ENCODE data around the gene TVP23A.
"Not testable (repeated sequence)": the region's sequence is repeated elsewhere in the genome, so short reads cannot be mapped to it uniquely, and the experiment has no call there.

The TVP23A gene

DNA sequence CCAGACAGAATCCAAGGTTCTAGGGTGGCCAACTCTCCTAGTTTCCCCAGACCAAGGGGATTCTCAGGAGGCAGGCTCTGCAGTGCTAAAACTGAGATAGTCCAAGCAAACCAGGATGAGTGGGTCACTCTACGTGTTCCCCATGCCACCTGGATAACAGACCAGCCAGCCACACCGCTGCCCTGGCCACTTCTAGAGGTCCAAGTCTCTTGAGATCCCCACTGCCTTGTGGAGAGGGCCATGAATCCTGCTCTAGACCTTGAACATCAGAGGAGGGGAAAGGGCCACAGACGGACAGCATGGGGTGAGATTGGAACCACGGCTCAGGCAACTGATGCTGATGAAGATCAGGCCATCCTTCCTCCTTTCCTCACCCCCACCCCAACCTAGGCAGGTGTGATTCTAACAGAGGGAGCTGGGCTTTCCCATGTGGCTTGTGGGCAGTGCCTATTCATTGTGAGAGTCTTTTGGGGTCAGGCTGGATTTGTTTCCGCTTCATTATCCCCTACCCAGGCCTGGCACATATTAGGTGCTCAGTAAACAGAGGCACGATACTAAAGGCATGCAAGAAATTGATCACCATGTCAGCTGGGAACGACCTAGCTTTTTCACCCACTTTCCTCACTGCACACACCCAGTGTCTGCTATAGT lies 16.8 kb upstream of the TVP23A start:
- DNase-seq (ENCODE audit: low spot score) = no peak

DNA sequence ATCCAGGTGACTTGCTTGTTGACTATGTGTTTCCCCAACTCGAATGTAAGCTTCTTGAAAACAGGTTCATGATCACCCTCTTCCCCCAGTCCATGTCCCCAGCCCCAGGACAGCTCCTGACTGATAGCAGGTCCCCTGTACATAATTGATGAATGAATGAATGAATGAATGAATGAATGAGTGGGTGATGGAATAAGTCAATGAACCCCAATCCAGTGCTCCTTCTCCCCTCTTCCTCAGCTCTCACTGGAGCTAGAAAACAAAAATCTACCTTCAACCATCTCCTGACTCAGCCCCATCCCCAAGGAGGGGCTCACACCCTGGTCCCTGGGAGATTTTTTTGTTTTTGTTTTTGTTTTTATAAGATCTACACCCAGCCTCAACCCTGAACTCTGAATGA lies 16.2 kb upstream of the TVP23A start:
- no peak for DNase-seq (ENCODE audit: low spot score)

DNA sequence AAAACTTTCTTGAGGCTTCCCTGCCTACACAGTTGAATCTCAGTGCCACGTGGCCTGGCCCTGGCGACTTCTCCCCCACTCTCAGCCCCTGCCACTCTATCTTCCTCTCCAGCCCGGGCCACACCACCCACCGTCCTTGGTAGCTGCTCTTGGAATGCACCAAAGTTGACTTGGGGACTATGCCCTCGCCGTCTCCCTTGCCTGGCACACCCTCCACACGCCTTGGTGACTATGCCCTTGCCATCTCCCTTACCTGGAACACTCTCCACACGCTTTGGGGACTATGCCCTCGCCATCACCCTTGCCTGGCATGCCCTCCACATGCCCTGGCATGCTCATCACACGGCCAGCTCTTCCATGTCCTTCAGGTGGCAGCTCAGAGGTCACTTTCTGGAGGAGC lies 15.5 kb upstream of the TVP23A start:
- DNase-seq (ENCODE audit: low spot score) = no peak

DNA sequence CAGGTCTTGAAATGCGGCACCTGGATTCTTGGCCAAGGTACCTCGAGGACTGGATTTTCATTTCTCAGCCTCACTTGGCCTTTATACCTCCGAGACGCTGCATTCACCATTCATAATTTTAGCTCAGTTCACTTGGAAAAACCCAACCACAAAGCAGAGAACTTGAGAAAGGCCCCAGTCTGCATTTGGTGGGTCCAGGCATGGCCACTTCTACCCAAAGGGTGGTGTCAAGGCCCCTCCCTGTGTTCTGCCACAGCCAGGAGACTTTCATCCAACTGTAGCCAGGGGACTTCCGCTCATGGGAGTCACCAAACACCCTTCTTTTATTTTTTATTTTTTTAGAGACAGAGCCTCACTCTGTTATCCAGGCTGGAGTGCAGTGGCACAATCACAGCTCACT lies 14.7 kb upstream of the TVP23A start:
- DNase-seq (ENCODE audit: low spot score) = no peak

DNA sequence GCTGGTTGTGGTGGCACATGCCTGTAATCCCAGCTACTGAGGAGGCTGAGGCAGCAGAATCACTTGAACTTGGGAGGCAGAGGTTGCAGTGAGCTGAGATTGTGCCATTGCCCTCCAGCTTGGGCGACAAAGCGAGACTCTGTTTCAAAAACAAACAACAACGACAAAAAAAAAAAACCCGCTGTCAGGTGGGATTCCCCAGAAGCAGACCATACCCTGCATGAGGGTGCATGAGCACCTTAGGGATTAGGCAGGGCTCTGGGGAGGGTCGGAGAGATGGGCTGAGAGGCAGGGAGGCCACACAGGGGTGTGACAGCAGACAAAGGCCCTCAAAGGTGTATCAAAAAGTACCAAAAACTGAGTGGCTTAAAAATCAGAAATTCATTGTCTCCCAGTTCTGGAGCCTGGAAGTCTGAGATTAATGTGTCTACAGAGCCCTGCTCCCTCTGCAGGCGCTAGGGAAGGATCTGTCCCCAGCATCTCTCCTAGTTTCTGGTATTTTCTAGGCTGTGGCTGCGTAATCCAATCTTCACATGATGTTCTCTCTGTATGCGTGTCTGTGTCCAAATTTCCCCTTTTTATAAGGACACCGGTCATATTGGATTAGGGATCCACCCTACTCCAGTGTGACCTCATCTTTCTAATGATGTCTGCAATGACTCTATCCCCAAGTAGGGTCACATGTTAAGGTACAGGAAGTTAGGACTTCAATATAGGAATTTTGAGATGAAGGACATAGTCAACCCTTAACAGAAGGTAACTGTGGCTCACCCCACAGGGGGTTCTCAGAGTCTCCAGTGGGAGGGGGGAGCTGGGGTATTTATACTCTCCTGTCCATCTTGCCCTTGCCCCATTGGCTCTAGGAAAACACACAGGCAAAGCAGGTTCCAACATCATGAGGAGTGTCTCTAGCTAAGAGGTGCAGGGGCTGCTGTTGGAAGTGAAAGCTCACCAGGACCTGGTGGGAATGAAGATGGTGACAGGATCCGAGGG lies 13.6 kb upstream of the TVP23A start:
- no peak for DNase-seq (ENCODE audit: low spot score)

DNA sequence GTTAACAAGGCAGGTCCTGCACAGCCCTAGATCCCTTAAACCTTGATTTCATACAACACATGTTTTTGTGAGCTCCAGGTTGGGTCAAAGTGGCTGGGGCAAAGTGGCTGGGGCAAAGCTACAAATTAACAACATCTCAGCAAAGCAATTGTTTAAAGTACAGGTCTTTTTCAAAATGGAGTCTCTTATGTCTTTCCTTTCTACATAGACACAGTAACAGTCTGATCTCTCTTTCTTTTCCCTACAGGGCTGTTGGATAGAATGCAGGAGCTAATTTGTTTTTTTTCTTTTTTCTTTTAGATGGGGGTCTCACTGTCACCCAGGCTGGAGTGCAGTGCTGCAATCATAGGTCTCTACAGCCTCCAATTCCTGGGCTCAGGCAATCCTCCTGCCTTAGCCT lies 11.6 kb upstream of the TVP23A start:
- DNase-seq (ENCODE audit: low spot score) = not testable (repeated sequence)

DNA sequence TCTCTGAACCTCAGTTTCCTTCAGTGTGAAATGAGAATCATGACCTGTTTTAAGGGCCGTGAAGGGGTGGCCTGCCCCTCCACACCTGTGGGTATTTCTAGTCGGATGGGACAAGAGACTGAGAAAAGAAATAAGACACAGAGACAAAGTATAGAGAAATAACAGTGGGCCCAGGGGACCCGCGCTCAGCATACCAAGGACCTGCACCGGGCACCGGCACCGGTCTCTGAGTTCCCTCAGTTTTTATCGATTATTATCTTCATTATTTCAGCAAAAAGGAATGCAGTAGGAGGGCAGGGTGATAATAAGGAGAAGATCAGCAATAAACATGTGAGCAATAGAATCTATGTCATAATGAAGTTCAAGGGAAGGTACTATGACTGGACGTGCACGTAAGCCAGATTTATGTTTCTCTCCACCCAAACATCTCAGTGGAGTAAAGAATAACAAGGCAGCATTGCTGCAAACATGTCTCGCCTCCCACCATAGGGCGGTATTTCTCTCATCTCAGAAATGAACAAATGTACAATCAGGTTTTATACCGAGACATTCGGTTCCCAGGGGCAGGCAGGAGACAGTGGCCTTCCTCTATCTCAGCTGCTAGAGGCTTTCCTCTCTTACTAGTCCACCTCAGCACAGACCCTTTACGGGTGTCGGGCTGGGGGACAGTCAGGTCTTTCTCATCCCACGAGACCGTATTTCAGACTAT lies 10.9 kb upstream of the TVP23A start:
- not testable (repeated sequence) for DNase-seq (ENCODE audit: low spot score)

DNA sequence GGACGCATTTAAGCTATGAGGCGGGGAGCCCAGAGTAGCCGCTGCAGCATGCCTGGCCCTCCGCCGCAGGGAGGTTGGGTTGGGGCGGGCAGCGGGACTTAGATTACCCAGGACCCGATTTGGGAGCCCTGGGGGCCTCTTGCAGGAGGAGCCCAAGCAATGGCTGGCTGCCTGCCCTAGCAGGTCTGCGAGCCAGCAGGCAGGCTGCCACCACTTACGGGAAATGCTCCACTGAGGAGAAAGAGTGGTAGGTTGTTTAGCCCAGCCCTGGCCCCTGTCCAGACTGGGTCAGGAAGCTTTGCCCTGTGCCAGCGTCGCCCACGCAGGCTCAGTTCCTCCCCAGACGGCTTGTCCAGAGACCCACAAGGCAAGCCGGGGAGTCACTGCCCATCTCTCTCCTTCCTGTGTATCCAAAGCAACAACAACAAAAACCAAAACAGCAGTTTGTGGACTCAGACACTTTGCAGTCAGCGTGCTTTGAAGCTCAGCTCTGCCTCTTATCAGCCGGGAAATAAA lies 10.3 kb upstream of the TVP23A start:
- DNase-seq (ENCODE audit: low spot score) = peak; percentile 88

DNA sequence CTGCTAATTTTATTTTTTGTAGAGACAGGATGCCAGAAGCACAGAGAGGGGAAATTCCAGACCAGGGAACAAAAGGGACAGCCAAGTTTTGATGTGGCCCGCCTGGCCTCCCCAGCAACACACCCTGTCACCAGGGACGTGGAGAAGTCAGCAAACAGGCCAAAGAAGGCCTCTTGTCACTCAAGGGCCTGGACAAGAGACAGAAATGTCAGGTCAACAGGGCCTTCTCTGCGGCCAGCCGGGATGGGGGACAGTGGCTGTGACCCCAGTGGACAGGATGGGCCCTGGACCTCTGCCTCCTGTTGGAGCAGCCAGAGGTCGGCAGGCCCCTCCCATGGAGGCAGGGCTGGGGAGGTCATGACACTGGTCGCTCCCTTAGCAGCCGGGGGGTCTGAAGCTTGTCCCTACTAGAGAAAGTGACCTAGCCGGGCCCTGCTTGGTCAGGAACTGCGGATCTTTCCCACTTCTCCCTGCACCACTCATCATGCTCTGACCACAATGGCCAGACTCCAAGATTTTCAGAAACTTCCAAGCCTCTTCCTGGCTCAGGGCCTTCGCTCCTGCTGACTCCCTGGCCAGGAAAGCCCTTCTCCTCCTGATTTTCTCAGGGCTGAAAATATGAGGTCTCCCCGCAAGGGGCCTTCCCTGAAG lies 9.2 kb upstream of the TVP23A start:
- DNase-seq (ENCODE audit: low spot score) = peak; percentile 93

DNA sequence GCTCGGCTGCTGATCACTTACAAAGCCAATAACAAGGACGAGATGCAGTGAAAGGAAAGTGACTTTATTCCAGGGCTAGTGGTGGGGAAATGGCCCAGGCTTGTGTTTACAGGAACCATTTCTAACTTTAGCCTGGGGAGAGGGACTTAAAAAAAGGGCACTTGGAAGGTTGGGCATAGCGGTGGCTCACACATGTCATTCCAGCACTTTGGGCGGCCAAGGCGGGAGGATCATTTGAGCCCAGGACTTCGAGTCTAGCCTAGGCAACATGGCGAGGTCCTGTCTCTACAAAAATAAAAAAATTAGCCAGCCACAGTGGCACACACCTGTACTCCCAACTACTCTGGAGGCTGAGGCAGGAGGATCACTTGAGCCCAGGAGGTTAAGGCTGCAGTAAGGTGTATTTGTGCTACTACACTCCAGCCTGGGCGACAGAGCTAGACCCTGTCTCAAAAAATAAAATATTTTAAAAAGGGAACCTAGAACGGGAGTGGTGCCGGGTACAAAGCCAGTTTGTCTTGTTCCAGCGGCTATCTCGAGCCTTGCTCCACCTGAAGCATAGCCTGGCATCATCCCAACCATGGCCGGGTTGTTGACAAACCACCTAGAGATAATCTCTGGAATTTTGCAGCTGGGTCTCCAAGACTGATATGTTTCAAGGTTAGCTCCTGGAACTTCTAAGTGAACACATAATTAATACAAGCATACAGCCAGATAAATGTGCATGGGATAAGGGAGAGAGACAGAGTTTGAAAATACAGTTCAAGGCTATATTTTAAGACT lies 5.7 kb upstream of the TVP23A start:
- DNase-seq (ENCODE audit: low spot score) = no peak

DNA sequence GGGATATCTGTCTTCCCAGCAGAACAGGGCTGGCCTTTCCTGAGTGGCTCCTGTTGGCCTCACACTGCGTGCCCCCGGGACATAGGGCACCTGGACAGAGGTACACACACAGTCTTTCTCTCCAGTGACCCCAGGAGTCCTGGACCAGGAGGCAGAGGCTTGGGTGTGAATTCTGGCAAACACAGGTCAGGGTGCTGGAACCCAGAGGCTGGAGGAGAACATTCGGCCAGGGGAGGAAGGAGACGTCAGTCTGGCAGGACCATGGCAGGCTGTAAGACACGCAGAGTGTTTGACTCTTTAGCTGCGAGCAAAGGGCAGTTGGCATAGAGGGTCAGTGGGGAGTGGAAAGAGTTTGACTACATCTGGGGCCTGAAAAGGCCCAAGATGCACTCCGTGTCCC lies 4.1 kb upstream of the TVP23A start:
- no peak for DNase-seq (ENCODE audit: low spot score)

DNA sequence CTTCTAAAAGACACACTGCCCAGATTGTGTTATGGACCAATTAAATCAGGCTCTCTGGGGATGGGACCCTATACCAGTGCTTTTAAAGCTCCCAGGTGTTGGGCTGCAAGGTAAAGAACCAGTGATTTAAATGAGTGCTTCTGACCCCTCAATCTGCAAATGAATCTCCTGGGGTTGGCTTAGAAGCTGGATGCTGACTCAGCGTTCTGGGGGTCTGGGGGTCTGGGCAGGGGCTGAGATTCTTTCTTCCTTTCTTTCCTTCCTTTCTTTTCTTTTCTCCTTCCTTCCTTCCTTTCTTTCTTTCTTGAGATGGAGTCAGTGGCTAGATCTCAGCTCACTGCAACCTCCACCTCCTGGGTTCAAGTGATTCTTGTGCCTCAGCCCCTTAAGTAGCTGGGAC lies 2.0 kb upstream of the TVP23A start:
- DNase-seq (ENCODE audit: low spot score) = no peak

DNA sequence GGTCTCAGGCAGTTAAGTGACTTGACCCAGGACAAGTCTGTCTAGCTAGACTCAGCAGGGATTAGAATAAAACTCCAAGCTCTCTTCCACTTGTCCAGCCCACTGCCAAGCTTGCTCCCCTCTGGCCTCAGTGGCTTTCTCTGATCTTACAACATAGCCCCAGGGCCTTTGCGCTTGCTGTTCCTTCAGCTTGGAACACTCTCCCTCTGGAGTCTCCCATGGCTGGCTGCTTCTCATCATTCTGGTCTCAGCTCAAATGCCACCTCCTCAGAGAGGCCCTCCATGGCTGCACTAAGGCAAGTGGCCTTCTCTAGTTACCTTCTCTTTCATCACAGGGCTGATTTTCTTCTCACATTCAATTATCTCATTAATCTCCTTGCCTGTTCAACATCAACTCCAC lies 1.1 kb downstream of the TVP23A start:
- no peak for DNase-seq (ENCODE audit: low spot score)

DNA sequence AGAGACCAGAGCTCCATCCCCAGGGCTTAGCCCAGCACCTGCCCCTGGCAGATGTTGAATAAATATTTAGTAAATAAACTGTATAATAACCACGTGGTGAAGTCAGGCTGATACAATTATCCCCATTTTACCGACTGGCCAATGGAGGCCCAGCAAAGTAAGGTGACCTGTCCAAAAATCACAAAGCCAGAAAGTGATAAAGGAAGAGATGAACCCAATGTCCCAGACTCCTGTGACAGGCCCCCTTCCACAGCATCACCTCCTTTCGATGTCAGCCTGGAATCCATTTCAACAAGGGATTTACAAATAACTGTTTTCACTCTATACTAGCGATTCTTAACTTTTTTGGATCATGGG lies 5.5 kb downstream of the TVP23A start:
- DNase-seq (ENCODE audit: low spot score) = no peak

DNA sequence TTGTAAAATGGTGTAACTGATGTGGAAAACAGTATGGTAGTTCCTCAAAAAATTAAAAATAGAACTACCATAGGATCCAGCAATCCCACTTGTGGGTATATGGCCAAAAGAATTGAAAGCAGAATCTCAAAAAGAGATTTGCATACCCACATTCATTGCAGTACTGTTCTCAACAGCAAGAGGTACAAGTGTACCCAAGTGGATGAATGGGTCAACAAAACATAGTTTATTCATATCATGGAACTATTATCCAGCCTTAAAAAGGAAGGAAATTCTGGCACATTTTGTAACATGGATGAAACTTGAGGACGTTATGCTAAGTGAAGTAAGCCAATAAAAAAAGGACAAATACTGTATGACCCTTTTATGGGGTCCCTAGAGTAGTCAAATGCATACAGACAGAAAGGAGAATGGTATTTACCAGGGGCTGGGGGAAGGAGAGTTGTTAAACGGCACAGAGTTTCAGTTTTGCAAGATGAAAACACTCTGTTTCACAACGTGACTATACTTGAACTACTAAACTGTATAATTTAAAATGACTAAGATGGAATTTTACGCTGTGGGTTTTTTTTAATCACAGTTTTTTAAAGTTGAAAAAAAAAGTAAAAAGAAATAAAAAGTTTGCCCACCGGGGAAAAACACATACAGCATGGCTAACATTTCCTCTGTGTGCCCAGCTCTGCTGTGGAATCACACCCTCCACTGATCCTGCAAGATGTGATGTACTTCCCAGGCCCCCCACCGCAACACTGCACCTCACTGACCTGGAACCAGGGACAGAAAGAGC lies 6.1 kb downstream of the TVP23A start:
- no peak for DNase-seq (ENCODE audit: low spot score)

DNA sequence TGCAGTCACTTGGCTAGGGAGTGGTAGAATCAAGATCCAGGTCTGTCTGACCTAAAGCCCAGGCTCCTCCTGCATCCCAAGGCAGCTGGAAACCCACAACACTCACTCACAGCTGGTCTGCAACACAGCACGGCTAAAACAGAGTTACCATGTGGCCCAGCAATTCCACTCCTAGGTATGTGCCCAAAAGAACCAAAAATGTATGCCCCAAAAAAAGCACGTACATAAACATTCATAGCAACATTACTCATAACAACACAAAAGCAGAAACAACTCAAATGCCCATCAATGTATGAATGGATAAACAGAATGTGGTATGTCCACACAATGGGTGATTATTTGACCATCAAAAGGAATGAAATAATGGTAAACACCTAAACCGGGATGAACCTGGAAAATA lies 8.9 kb downstream of the TVP23A start:
- DNase-seq (ENCODE audit: low spot score) = no peak

DNA sequence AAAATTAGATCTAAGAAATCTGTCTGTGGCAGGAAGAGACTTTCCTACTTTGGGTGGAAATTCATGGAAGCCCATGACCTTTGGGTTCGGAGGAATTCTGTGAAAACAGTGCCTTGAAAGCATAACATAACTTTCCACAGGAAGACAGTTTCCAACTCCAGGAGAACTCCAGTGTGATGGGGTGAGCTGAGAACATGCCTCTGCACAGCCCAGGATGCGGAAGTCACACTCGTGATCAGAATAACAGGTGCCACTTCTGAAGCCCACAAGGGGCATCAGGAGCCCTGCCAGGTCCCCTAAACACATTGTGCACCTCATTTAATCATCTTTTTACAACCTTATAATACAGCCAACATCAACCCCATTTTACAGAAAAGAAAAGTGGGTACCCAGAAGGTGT lies 9.7 kb downstream of the TVP23A start:
- DNase-seq (ENCODE audit: low spot score) = no peak

DNA sequence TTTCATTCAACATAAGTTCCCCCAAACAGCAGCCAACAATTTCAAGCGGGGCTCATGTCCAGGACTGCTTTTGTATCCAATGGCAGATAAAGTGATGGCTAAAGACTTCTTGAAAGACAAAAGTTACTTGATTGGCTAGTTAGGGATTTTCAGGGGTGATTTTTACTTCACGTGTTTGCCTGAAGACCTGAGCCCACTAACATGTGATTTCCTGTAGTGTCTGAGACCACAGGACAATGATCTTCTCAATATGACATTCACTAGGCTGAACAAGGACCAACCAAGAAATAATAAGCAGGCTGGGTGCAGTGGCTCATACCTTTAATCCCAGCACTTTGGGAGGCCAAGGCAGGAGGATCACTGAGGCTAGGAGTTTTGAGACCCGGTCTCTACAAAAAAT lies 10.4 kb downstream of the TVP23A start:
- DNase-seq (ENCODE audit: low spot score) = no peak

DNA sequence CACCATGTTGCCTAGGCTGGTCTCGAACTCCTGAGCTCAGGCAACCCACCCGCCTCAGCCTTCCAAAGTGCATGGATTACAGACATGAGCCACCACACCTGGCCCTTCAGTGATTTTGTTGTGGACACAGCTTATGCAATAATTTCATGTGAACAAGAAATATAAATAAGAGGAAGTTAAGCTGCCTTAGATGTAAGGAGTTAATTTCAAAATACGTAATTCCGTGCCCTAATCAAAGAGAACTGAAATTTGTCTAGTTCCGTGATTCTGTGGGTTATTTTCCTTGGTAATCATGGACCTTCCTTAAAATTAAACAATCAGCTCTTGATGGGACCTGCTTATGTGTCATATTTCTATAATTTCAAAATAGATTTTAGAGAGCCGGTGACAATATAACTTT lies 11.9 kb downstream of the TVP23A start:
- DNase-seq (ENCODE audit: low spot score) = no peak

DNA sequence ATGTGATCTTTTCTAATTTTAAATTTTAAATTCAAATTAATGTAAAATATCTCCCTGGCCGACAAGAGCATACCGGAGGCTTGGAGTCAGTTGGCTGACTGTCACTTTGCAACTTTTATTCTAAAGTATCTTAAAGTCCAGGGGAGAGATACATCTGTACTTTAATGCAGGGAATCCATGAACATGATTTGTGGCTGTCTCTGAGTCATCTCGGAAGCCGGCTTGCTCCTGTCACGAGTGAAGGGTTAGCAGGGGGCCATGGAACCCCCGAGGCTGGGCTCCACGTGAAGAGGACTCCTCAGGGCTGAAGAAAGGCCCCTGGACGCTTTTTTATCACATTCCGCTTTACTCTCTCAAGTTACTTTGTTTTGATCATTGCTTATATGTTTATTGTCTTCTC lies 13.3 kb downstream of the TVP23A start:
- DNase-seq (ENCODE audit: low spot score) = no peak

DNA sequence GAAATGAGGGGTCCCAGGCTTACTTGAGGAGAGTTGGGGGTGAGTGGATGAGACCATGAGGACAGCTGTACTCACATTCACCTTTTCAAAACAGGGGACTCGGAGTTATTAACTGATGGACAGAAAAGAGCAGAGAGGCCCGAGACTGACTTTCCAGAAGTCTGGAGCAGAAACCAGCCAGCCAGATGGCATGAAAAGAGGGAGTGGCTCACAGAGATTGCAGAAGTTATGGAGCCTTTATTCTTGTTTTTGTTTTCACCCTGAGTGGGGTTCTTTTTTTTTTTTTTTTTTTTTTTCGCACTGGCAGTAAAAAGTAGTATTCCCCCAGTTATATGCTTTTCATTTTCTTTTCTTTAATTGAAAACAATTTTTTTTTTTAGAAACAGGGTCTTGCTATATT lies 18.9 kb downstream of the TVP23A start:
- no peak for DNase-seq (ENCODE audit: low spot score)
